Esophagus muscularis mucosa (tissue), 4 donors: ENCODE measurements around the gene DIAPH3.

Source experiments
- CTCF ChIP-seq, 3 experiments: fragments of 200-600 bp in 2 of 3; fragments of 450-650 bp in 1 of 3; sonication (generic) in 2 of 3; IDR thresholded peaks; one replicate each; pipeline ENCODE4 v1.5.1; 2017 to 2019; ENCODE audit warnings: antibody characterized with exemption in 3 of 3, mild to moderate bottlenecking in 2 of 3, moderate library complexity in 1 of 3
- EP300 ChIP-seq: sonication (generic); formaldehyde crosslinking; IDR thresholded peaks from one replicate; pipeline ENCODE4 v1.6.1; 2017; ENCODE audit warnings: antibody characterized with exemption
- POLR2A ChIP-seq: fragments of 450-650 bp; IDR thresholded peaks from one replicate; pipeline ENCODE4 v1.6.1; 2017; ENCODE audit warnings: antibody characterized with exemption, moderate library complexity, mild to moderate bottlenecking, low read depth
- POLR2AphosphoS5 ChIP-seq, 2 donors: sonication (generic); formaldehyde crosslinking; IDR thresholded peaks; one replicate each; pipeline ENCODE4 v1.6.1; 2017; ENCODE audit warnings: antibody characterized with exemption in 2 of 2

- no peak for TF ChIP-seq CTCF (IDR thresholded peaks at IDR 0.05)
- TF ChIP-seq POLR2AphosphoS5 (IDR thresholded peaks at IDR 0.05) = no peak
- TF ChIP-seq EP300 = no peak
- no peak for TF ChIP-seq POLR2A
Measured at GRCh38 chr13:60158321-60158801, 5.4 kb downstream of the DIAPH3 start.
